ENCODE results near the gene NNMT. TPM values are rescaled to one million over a fixed set of nuclear protein-coding genes. Genes with fewer than 3 reads are reported as not detected.

NNMT gene
- total RNA-seq, 2 donors from 2014 or later = not detected

- Mint-ChIP-seq H3K27me3 (no peaks in the 10 kb centered on the region), H3K27ac (no peak overlapping the region), H3K9me3 (no peaks in the 10 kb centered on the region), H3K36me3 (ENCODE audit: low read depth) (no peaks in the 10 kb centered on the region), H3K4me3 (no peak overlapping the region), H3K4me1 (no peaks in the 10 kb centered on the region)
- no peak for ATAC-seq (replicated peaks)
Observed at GRCh38 chr11:114286229-114286628, 10.0 kb upstream of the NNMT start.

GRCh38 chr11:114287154-114287553 lies 9.0 kb upstream of the NNMT start:
- H3K4me3 Mint-ChIP-seq = no peak overlapping the region

GRCh38 chr11:114288136-114288535 lies 8.1 kb upstream of the NNMT start:
- H3K9me3 Mint-ChIP-seq = no peaks in the 10 kb centered on the region
- no peak overlapping the region for H3K4me3 Mint-ChIP-seq
- H3K4me1 Mint-ChIP-seq = peaks cover 4% of the 10 kb centered on the region
- H3K27ac Mint-ChIP-seq = no peak overlapping the region
- no peaks in the 10 kb centered on the region for H3K27me3 Mint-ChIP-seq
- no peak for ATAC-seq (replicated peaks)
- H3K36me3 Mint-ChIP-seq (ENCODE audit: low read depth) = no peaks in the 10 kb centered on the region

More at GRCh38 chr11:114287154-114287553, 9.0 kb upstream of the NNMT start:
- Mint-ChIP-seq H3K27me3 (no peaks in the 10 kb centered on the region), H3K36me3 (ENCODE audit: low read depth) (no peaks in the 10 kb centered on the region), H3K4me1 (peaks cover 4% of the 10 kb centered on the region), H3K27ac (no peak overlapping the region), H3K9me3 (no peaks in the 10 kb centered on the region)
- ATAC-seq (replicated peaks) = no peak

- no peak overlapping the region for H3K27ac Mint-ChIP-seq
Observed at GRCh38 chr11:114289779-114290178, 6.4 kb upstream of the NNMT start.

GRCh38 chr11:114290503-114291235 lies 5.5 kb upstream of the NNMT start:
- no peaks in the 10 kb centered on the region for H3K36me3 Mint-ChIP-seq (ENCODE audit: low read depth)
- H3K27me3 Mint-ChIP-seq = peaks cover 3% of the 10 kb centered on the region
- no peak overlapping the region for H3K4me3 Mint-ChIP-seq
- no peak overlapping the region for H3K27ac Mint-ChIP-seq
- H3K9me3 Mint-ChIP-seq = no peaks in the 10 kb centered on the region
- no peak for ATAC-seq (replicated peaks)
- peaks cover 4% of the 10 kb centered on the region for H3K4me1 Mint-ChIP-seq

More at GRCh38 chr11:114289779-114290178, 6.4 kb upstream of the NNMT start:
- Mint-ChIP-seq H3K27me3 (peaks cover 3% of the 10 kb centered on the region), H3K36me3 (ENCODE audit: low read depth) (no peaks in the 10 kb centered on the region), H3K4me1 (peaks cover 4% of the 10 kb centered on the region), H3K9me3 (no peaks in the 10 kb centered on the region), H3K4me3 (no peak overlapping the region)
- ATAC-seq (replicated peaks) = no peak

- Mint-ChIP-seq H3K9me3 (no peaks in the 10 kb centered on the region), H3K27ac (no peak overlapping the region), H3K4me3 (no peak overlapping the region), H3K36me3 (ENCODE audit: low read depth) (no peaks in the 10 kb centered on the region), H3K27me3 (peaks cover 7% of the 10 kb centered on the region), H3K4me1 (peaks cover 4% of the 10 kb centered on the region)
- ATAC-seq (replicated peaks) = no peak
Observed at GRCh38 chr11:114291381-114291780, 4.8 kb upstream of the NNMT start.

- Mint-ChIP-seq H3K27me3 (peaks cover 7% of the 10 kb centered on the region), H3K36me3 (ENCODE audit: low read depth) (no peaks in the 10 kb centered on the region), H3K4me1 (peaks cover 4% of the 10 kb centered on the region), H3K4me3 (no peak overlapping the region), H3K27ac (no peak overlapping the region), H3K9me3 (no peaks in the 10 kb centered on the region)
- ATAC-seq (replicated peaks) = no peak
Observed at GRCh38 chr11:114291842-114292680, 4.1 kb upstream of the NNMT start.

GRCh38 chr11:114293201-114293711 lies 2.9 kb upstream of the NNMT start:
- Mint-ChIP-seq H3K36me3 (ENCODE audit: low read depth) (no peaks in the 10 kb centered on the region), H3K27me3 (peaks cover 11% of the 10 kb centered on the region), H3K4me1 (peaks cover 4% of the 10 kb centered on the region), H3K27ac (no peak overlapping the region), H3K9me3 (no peaks in the 10 kb centered on the region), H3K4me3 (no peak overlapping the region)
- no peak for ATAC-seq (replicated peaks)

- no peak for ATAC-seq (replicated peaks)
- Mint-ChIP-seq H3K36me3 (ENCODE audit: low read depth) (no peaks in the 10 kb centered on the region), H3K4me3 (no peak overlapping the region), H3K27ac (no peak overlapping the region), H3K27me3 (peaks cover 20% of the 10 kb centered on the region), H3K9me3 (peaks cover 9% of the 10 kb centered on the region), H3K4me1 (peaks cover 3% of the 10 kb centered on the region)
Observed at GRCh38 chr11:114296605-114297372, 590 bp downstream of the NNMT start.

GRCh38 chr11:114297806-114298709 lies 1.9 kb downstream of the NNMT start:
- H3K27ac Mint-ChIP-seq = no peak overlapping the region
- no peak overlapping the region for H3K4me3 Mint-ChIP-seq
- H3K27me3 Mint-ChIP-seq = peaks cover 24% of the 10 kb centered on the region

GRCh38 chr11:114298710-114299109 lies 2.5 kb downstream of the NNMT start:
- H3K4me3 Mint-ChIP-seq = no peak overlapping the region
- H3K4me1 Mint-ChIP-seq = no peaks in the 10 kb centered on the region
- peaks cover 12% of the 10 kb centered on the region for H3K9me3 Mint-ChIP-seq
- H3K36me3 Mint-ChIP-seq (ENCODE audit: low read depth) = no peaks in the 10 kb centered on the region
- H3K27ac Mint-ChIP-seq = no peak overlapping the region
- H3K27me3 Mint-ChIP-seq = peaks cover 23% of the 10 kb centered on the region
- ATAC-seq (replicated peaks) = no peak

More at GRCh38 chr11:114297806-114298709, 1.9 kb downstream of the NNMT start:
- H3K9me3 Mint-ChIP-seq = peaks cover 12% of the 10 kb centered on the region
- no peak for ATAC-seq (replicated peaks)
- H3K36me3 Mint-ChIP-seq (ENCODE audit: low read depth) = no peaks in the 10 kb centered on the region
- H3K4me1 Mint-ChIP-seq = no peaks in the 10 kb centered on the region

- Mint-ChIP-seq H3K4me3 (no peak overlapping the region), H3K4me1 (no peaks in the 10 kb centered on the region), H3K9me3 (peaks cover 12% of the 10 kb centered on the region), H3K27ac (no peak overlapping the region), H3K36me3 (ENCODE audit: low read depth) (no peaks in the 10 kb centered on the region), H3K27me3 (peaks cover 23% of the 10 kb centered on the region)
- ATAC-seq (replicated peaks) = no peak
Observed at GRCh38 chr11:114301088-114301487, 4.9 kb downstream of the NNMT start.

GRCh38 chr11:114301927-114302326 lies 5.7 kb downstream of the NNMT start:
- Mint-ChIP-seq H3K4me3 (no peak overlapping the region), H3K27me3 (peaks cover 28% of the 10 kb centered on the region), H3K36me3 (ENCODE audit: low read depth) (no peaks in the 10 kb centered on the region), H3K27ac (no peak overlapping the region), H3K9me3 (peaks cover 12% of the 10 kb centered on the region), H3K4me1 (no peaks in the 10 kb centered on the region)
- ATAC-seq (replicated peaks) = no peak
